A549 treated with CORT108297 at 1 μM for 4 hours (cell line): ENCODE results near the gene SLC2A11. TPM values are rescaled to one million over a fixed set of nuclear protein-coding genes. Genes with fewer than 3 reads are reported as not detected.

Experiments
- total RNA-seq: library from RNA; stranded (reverse); fragments of 200-300 nt; extraction: Qiagen RNA extraction; gene quantifications from 5 replicates; pipeline ENCODE4 v1.2.3, GENCODE V29; 2022

SLC2A11 gene, protein sequence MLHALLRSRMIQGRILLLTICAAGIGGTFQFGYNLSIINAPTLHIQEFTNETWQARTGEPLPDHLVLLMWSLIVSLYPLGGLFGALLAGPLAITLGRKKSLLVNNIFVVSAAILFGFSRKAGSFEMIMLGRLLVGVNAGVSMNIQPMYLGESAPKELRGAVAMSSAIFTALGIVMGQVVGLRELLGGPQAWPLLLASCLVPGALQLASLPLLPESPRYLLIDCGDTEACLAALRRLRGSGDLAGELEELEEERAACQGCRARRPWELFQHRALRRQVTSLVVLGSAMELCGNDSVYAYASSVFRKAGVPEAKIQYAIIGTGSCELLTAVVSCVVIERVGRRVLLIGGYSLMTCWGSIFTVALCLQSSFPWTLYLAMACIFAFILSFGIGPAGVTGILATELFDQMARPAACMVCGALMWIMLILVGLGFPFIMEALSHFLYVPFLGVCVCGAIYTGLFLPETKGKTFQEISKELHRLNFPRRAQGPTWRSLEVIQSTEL
- 6.4 to 9.9 TPM (median 9.7 TPM) in 5 replicates for total RNA-seq

DNA sequence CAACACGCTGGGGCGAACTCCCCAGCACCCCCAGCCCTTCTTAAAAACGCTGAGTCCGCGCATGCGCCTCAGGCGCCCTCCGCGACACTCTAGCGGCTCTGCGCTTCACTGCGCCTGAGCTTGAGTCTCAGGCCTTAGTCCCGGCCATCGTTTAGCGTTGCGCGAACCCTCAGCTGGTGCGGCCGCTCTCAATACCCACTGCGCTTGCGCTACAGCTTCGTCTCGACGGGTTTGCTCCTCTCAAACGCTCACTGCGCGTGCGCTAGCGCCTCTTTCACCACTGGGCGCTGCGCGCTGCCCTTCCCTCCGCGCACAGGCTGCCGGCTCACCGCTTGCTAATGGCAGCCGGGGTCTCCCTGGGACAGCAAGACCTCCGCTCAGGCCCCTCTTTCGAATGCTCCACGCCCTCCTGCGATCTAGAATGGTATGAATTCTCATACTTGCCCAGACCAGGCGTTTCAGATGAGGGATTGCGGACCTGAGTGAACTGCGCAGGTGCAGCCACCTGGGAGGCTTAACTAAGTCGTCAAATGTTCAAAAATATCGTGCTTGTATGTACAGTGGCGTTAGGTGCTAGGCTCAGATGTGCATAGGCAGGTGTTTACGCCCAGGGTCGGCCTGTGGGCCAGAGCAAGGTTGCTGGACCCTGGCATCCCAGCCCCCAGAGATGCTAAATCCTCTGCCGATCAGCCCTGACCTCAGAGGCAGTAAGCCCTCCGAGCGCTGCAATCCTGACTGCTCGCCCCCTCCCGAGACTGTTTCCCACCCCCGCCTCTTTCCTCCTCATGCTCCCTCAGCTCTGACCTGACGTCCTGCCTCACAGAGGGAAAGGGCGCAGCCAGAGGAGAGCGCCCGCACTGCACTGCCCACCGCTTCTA lies at the start of gene SLC2A11:
Gene SLC2A11, plus strand, starts transcription at position 270 of the 878 bp plus-strand sequence. Its CDS starts 125 bp downstream, at position 395.

DNA sequence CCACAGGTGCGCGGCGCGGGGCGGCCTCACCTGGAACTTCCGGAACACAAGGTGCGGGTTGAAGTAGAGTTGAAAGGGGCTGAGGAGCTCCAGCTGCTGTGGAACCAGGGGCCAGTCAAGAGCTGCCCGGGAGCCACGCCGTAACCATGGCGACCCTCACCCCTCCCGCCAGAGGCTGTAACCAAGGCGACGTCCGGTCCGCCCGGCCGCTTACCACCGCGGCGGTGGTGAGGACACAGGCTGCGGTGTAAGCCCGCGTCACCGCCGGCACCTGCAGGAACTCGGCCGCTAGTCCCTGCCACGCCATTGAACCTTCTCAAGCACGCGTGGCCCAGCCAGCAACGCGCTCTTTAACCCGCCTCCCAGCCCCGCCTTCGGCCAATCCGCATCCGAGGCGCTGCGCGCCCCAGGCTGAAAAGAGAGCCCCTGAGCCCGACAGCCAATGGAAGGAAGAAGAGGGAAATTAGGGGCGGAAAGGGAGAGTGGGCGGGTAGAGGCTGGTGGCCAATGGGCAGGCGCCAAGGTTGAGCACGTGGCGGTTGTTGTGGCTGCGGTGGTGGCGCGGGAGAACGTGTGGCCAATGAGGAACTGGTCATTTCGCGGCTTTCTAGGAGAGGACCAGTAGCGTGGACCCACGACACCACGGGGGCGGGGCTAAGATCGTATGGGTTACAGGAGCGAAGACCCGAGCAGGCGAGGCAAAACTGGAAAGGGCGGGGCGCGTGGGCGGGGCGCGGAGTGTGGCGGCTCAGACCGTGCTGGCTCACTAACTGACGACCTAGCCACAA lies 18.8 kb upstream of the SLC2A11 start, which contains the start of gene DERL3:
Gene DERL3, minus strand, starts transcription at position 326 of the 788 bp plus-strand sequence. Its CDS starts 19 bp downstream, at position 307.

GRCh38 chr22:23893945-23894709 lies 36.5 kb downstream of the SLC2A11 start, which contains the start of gene MIF:
Gene MIF (plus strand): TSS chr22:23894383. CDS start chr22:23894475, 92 bp downstream.

Other genes starting within 250 kb of the SLC2A11 start
- 0.08 to 0.43 TPM (median 0.12 TPM) in 4 of 5 replicates, not detected in the other for gene DRICH1, start 225.6 kb upstream of the SLC2A11 start, total RNA-seq
- 0.05 TPM in 1 of 5 replicates, not detected in the others for gene RGL4, start 166.9 kb upstream of the SLC2A11 start, total RNA-seq
- gene ZNF70, start 106.8 kb upstream of the SLC2A11 start, total RNA-seq: 0.82 to 1.3 TPM (median 0.96 TPM) in 5 replicates
- gene VPREB3, start 103.5 kb upstream of the SLC2A11 start, total RNA-seq: 0.82 to 1.9 TPM (median 1.00 TPM) in 5 replicates
- gene C22orf15, start 94.9 kb upstream of the SLC2A11 start, total RNA-seq: not detected in 5 replicates
- gene CHCHD10, start 89.9 kb upstream of the SLC2A11 start, total RNA-seq: 73.8 to 194 TPM (median 186 TPM) in 5 replicates
- gene MMP11, start 85.0 kb upstream of the SLC2A11 start, total RNA-seq: 0.12 to 0.24 TPM (median 0.21 TPM) in 5 replicates
- gene SMARCB1, start 70.9 kb upstream of the SLC2A11 start, total RNA-seq: 47.8 to 56.3 TPM (median 51.4 TPM) in 5 replicates
- 0.17 to 1.6 TPM (median 0.34 TPM) in 5 replicates for gene DERL3, start 18.9 kb upstream of the SLC2A11 start, total RNA-seq
- gene MIF, start 36.5 kb downstream of the SLC2A11 start, total RNA-seq: 477 to 982 TPM (median 945 TPM) in 5 replicates
- 0.21 to 0.47 TPM (median 0.35 TPM) in 5 replicates for gene GSTT2B, start 103.3 kb downstream of the SLC2A11 start, total RNA-seq
- gene DDTL, start 109.0 kb downstream of the SLC2A11 start, total RNA-seq: 1.5 to 2.1 TPM (median 1.9 TPM) in 5 replicates
- 108 to 180 TPM (median 165 TPM) in 5 replicates for gene DDT, start 116.6 kb downstream of the SLC2A11 start, total RNA-seq
- 0.11 to 0.20 TPM in 2 of 5 replicates, not detected in the others for gene GSTT2, start 122.3 kb downstream of the SLC2A11 start, total RNA-seq
- not detected in 5 replicates for gene GSTT4, start 147.6 kb downstream of the SLC2A11 start, total RNA-seq
- 18.4 to 27.6 TPM (median 24.8 TPM) in 5 replicates for gene CABIN1, start 153.4 kb downstream of the SLC2A11 start, total RNA-seq